Fibroblast of pulmonary artery (primary cell): ENCODE results near the gene KNG1.

ENCODE experiments used
- DNase-seq: peaks from one replicate; pipeline ENCODE4 v3.0.0-alpha.2; 2010; ENCODE audit warnings: low read depth
- H3K4me3 ChIP-seq: replicated peaks from 2 replicates; pipeline ENCODE4 v1.5.1; 2011; ENCODE audit warnings: low read depth, mild to moderate bottlenecking, control low read depth, low read length, moderate library complexity
- CTCF ChIP-seq: IDR thresholded peaks from 2 replicates; pipeline ENCODE4 v1.5.1; 2011; ENCODE audit warnings: mild to moderate bottlenecking, control low read depth, low read length, inconsistent platforms; ENCODE audit errors: missing control alignments

The KNG1 gene

GRCh38 chr3:186757686-186758220, 40.6 kb downstream of the KNG1 start:
- no peak for TF ChIP-seq CTCF
- no peak for DNase-seq
- no peak overlapping the region for H3K4me3 ChIP-seq

GRCh38 chr3:186759231-186759930, 42.2 kb downstream of the KNG1 start:
- H3K4me3 ChIP-seq, result no peak overlapping the region
- TF ChIP-seq CTCF, result no peak
- DNase-seq, result no peak

- no peak overlapping the region for H3K4me3 ChIP-seq
- no peak for DNase-seq
- TF ChIP-seq CTCF, result no peak
Measured at GRCh38 chr3:186760141-186760833, 43.1 kb downstream of the KNG1 start.

GRCh38 chr3:186760897-186761447, 43.8 kb downstream of the KNG1 start:
- DNase-seq, result no peak
- TF ChIP-seq CTCF, result no peak
- H3K4me3 ChIP-seq, result no peak overlapping the region

- H3K4me3 ChIP-seq, result peak overlapping the region; percentile 46
- TF ChIP-seq CTCF, result no peak
- DNase-seq, result no peak
Measured at GRCh38 chr3:186772281-186772694, 55.1 kb downstream of the KNG1 start.

GRCh38 chr3:186772701-186773417, 55.7 kb downstream of the KNG1 start:
- TF ChIP-seq CTCF, result no peak
- no peak for DNase-seq
- H3K4me3 ChIP-seq, result peak overlapping the region; percentile 46
